SK-N-SH (cell line): ENCODE measurements around the gene PCDHGA2. TPM values are rescaled to one million over a fixed set of nuclear protein-coding genes. Genes with fewer than 3 reads are reported as not detected.

Experiments used
- CTCF ChIA-PET: fragments of 300-600, 350-600 bp; formaldehyde crosslinking; extraction: SDS; loops from one replicate; lab custom pipeline; 2021; lab: Yijun Ruan, JAX
- POLR2A ChIA-PET: fragments of 350-600 bp; sonication (Branson Sonifier 250); formaldehyde crosslinking; extraction: SDS; loops from one replicate; lab custom pipeline; 2020; ENCODE audit warnings: antibody characterized with exemption, inconsistent platforms; lab: Yijun Ruan, JAX
- DNase-seq: peaks from one replicate; pipeline ENCODE4 v3.0.0; 2012
- H2AFZ ChIP-seq: fragments of 200-600 bp; sonication (generic); 2 replicates; pipeline ENCODE4 v1.8.1; 2016; ENCODE audit warnings: antibody characterized with exemption, mild to moderate bottlenecking, low read depth
- H3F3A ChIP-seq: fragments of 200-600 bp; sonication (generic); replicated peaks from 2 replicates; pipeline ENCODE3; 2016; ENCODE audit warnings: antibody characterized with exemption, mild to moderate bottlenecking; ENCODE audit not compliant: insufficient read depth
- H3K27ac ChIP-seq, 2 experiments: fragments of 200-500 bp in 1 of 2; fragments of 200-600 bp in 1 of 2; sonication (Bioruptor generic) in 1 of 2; sonication (generic), shearing (Covaris generic) in 1 of 2; 2 replicates each; pipeline versions ENCODE4 v1.5.1 to v1.6.1; 2014 to 2016; ENCODE audit warnings: low read depth in 2 of 2, inconsistent platforms in 1 of 2, low read length in 1 of 2, mild to moderate bottlenecking in 1 of 2, mixed read lengths in 1 of 2
- H3K27me3 ChIP-seq: fragments of 200-600 bp; sonication (generic), shearing (Covaris generic); 2 replicates; pipeline ENCODE4 v1.6.1; 2016; ENCODE audit warnings: mixed run types; ENCODE audit not compliant: insufficient read depth
- H3K36me3 ChIP-seq, 2 experiments: fragments of 200-500 bp in 1 of 2; fragments of 200-600 bp in 1 of 2; sonication (Bioruptor generic) in 1 of 2; sonication (generic) in 1 of 2; replicated peaks in 1 of 2; 2 replicates each; pipeline versions ENCODE3 to v1.5.1; 2014 to 2016; ENCODE audit warnings: low read length in 1 of 2, mild to moderate bottlenecking in 1 of 2; ENCODE audit not compliant: insufficient read depth in 2 of 2, control insufficient read depth in 1 of 2
- H3K4me1 ChIP-seq, 2 experiments: fragments of 200-500 bp in 1 of 2; fragments of 200-600 bp in 1 of 2; sonication (Bioruptor generic) in 1 of 2; sonication (generic), shearing (Covaris generic) in 1 of 2; 2 replicates each; pipeline versions ENCODE4 v1.5.1 to v1.6.1; 2014 to 2016; ENCODE audit warnings: low read depth in 1 of 2, low read length in 1 of 2, mixed run types in 1 of 2; ENCODE audit not compliant: insufficient read depth in 2 of 2, control insufficient read depth in 1 of 2
- H3K4me2 ChIP-seq: fragments of 200-600 bp; sonication (generic), shearing (Covaris generic); 2 replicates; pipeline ENCODE4 v1.6.1; 2017; ENCODE audit warnings: mixed run types
- H3K4me3 ChIP-seq, 2 experiments: fragments of 200-500 bp in 1 of 2; fragments of 200-600 bp in 1 of 2; sonication (Bioruptor generic) in 1 of 2; sonication (generic), shearing (Covaris generic) in 1 of 2; 2 replicates each; pipeline versions ENCODE4 v1.5.1 to v1.8.1; 2014 to 2016; ENCODE audit warnings: low read depth in 2 of 2, inconsistent platforms in 1 of 2, low read length in 1 of 2, mild to moderate bottlenecking in 1 of 2, mixed read lengths in 1 of 2, moderate library complexity in 1 of 2
- H3K79me2 ChIP-seq: fragments of 200-600 bp; sonication (generic); 2 replicates; pipeline ENCODE4 v1.8.1; 2017; ENCODE audit warnings: mild to moderate bottlenecking; ENCODE audit not compliant: insufficient read depth
- H3K9ac ChIP-seq: fragments of 200-600 bp; sonication (generic); 2 replicates; pipeline ENCODE4 v1.6.1; 2017; ENCODE audit warnings: mixed run types
- H3K9me2 ChIP-seq: fragments of 200-600 bp; sonication (generic); 2 replicates; pipeline ENCODE4 v1.6.1; 2017; ENCODE audit warnings: mixed run types
- H3K9me3 ChIP-seq: fragments of 200-600 bp; sonication (generic); 2 replicates; pipeline ENCODE4 v1.6.1; 2017; ENCODE audit warnings: mixed run types, mild to moderate bottlenecking, moderate library complexity
- H4K20me1 ChIP-seq: fragments of 200-600 bp; sonication (generic); 2 replicates; pipeline ENCODE4 v1.6.1; 2017; ENCODE audit warnings: mild to moderate bottlenecking, mixed run types; ENCODE audit not compliant: insufficient read depth
- CHD2 ChIP-seq: fragments of 150-350 bp; IDR thresholded peaks from 2 replicates; pipeline ENCODE4 v1.6.1; 2018; ENCODE audit warnings: low read length; ENCODE audit not compliant: partially characterized antibody
- ELF1 ChIP-seq: IDR thresholded peaks from 2 replicates; pipeline ENCODE4 v1.4.0; 2012
- EP300 ChIP-seq, 2 experiments: IDR thresholded peaks; 2 replicates each; pipeline versions ENCODE4 v1.4.0 to v1.6.1; 2012; ENCODE audit warnings: borderline replicate concordance in 1 of 2, low read depth in 1 of 2, low read length in 1 of 2
- EZH2phosphoT487 ChIP-seq: fragments of 200-600 bp; sonication (generic); IDR thresholded peaks from 2 replicates; pipeline ENCODE4 v1.6.1; 2017; ENCODE audit warnings: low read depth, mixed run types, mild to moderate bottlenecking, antibody characterized with exemption, moderate library complexity, borderline replicate concordance
- FOXJ3 ChIP-seq: sonication (generic); formaldehyde crosslinking; IDR thresholded peaks from 2 replicates; pipeline ENCODE4 v1.5.1; 2020; ENCODE audit warnings: mild to moderate bottlenecking, missing genetic modification reagents
- FOXM1 ChIP-seq: IDR thresholded peaks from 2 replicates; pipeline ENCODE4 v1.4.0; 2012; ENCODE audit warnings: low read depth, mild to moderate bottlenecking
- GATA2 ChIP-seq: sonication (generic); formaldehyde crosslinking; IDR thresholded peaks from 2 replicates; pipeline ENCODE4 v1.5.0; 2020; ENCODE audit warnings: mild to moderate bottlenecking, missing genetic modification reagents
- MEF2A ChIP-seq: IDR thresholded peaks from 2 replicates; pipeline ENCODE4 v1.4.0; 2012; ENCODE audit warnings: low read depth, borderline replicate concordance
- MXI1 ChIP-seq: IDR thresholded peaks from 2 replicates; pipeline ENCODE4 v1.6.1; 2012; ENCODE audit warnings: mild to moderate bottlenecking, low read depth, low read length, improper control_type of control experiment
- NRF1 ChIP-seq: IDR thresholded peaks from 2 replicates; pipeline ENCODE4 v1.6.1; 2012; ENCODE audit warnings: low read depth, mild to moderate bottlenecking, low read length
- POLR2AphosphoS5 ChIP-seq: IDR thresholded peaks from 2 replicates; pipeline ENCODE4 v1.6.1; 2012; ENCODE audit warnings: low read depth, low read length
- RFX5 ChIP-seq: IDR thresholded peaks from 2 replicates; pipeline ENCODE4 v1.6.1; 2012; ENCODE audit warnings: mild to moderate bottlenecking, improper control_type of control experiment, low read length
- RXRA ChIP-seq: IDR thresholded peaks from 2 replicates; pipeline ENCODE4 v1.4.0; 2012; ENCODE audit warnings: low read depth, mild to moderate bottlenecking, borderline replicate concordance
- SMC3 ChIP-seq: IDR thresholded peaks from 2 replicates; pipeline ENCODE4 v1.6.1; 2012; ENCODE audit warnings: low read depth, low read length, improper control_type of control experiment
- TAF1 ChIP-seq: IDR thresholded peaks from 2 replicates; pipeline ENCODE4 v1.6.1; 2012; ENCODE audit warnings: low read depth, mild to moderate bottlenecking, low read length, moderate library complexity, borderline replicate concordance
- TCF12 ChIP-seq: IDR thresholded peaks from 2 replicates; pipeline ENCODE4 v1.4.0; 2012
- TEAD4 ChIP-seq: IDR thresholded peaks from 2 replicates; pipeline ENCODE4 v1.4.0; 2012; ENCODE audit warnings: mild to moderate bottlenecking, borderline replicate concordance; ENCODE audit not compliant: insufficient read depth
- WGBS: methylation state at CpG from one replicate; pipeline ENCODE4 v1.1.6; 2017; ENCODE audit warnings: low lambda C conversion rate; 5-methylcytosine and 5-hydroxymethylcytosine counted together
- polyA plus RNA-seq, 3 experiments: library from polyadenylated mRNA; depleted of rRNA; stranded (reverse); fragments of >200 nt; gene quantifications; 2 replicates each; pipeline ENCODE4 v1.2.3, GENCODE V29; 2012
- TF ChIP-seq, protein P1 (sequence below): IDR thresholded peaks from 2 replicates; pipeline ENCODE4 v1.4.0; 2012; ENCODE audit warnings: low read depth
- TF ChIP-seq, protein P2 (sequence below): IDR thresholded peaks from 2 replicates; pipeline ENCODE4 v1.6.1; 2012; ENCODE audit warnings: mild to moderate bottlenecking, low read depth, low read length, moderate library complexity
- TF ChIP-seq, protein P3 (sequence below): IDR thresholded peaks from 2 replicates; pipeline ENCODE4 v1.4.0; 2012; ENCODE audit warnings: low read depth, borderline replicate concordance
- TF ChIP-seq, protein P4 (sequence below): IDR thresholded peaks from 2 replicates; pipeline ENCODE4; 2012

The PCDHGA2 gene
- polyA plus RNA-seq, 1 of the 3 experiments (the other 2 are of a cell fraction): 1.4 TPM

GRCh38 chr5:141319202-141319601, 19.4 kb upstream of the PCDHGA2 start (continued):
- TF ChIP-seq TAF1 (no peak), TEAD4 (no peak), NRF1 (no peak), FOXJ3 (CRISPR knock-in tag) (no peak)

DNA sequence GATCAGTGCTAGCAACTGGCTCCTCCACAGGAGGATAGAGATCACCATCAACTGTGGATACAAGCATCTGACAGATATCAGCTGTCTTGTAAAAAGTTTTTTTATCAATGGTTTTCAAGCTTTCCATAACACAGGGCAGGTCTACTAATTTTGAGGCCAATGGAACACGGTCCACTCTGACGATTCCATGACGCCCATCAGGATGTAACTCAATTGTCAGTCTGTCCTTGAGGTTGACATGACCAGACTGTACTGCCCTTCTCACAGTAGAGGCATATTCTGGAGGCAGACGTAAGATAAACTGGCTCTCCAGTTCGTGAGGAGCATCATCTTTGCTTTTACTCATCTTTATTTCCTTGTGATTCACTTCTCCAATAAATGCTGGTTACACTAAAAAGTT, 18.9 kb upstream of the PCDHGA2 start:
- H3K36me3 ChIP-seq: peaks cover 24 to 50% of the 10 kb centered on the region in 2 experiments

More for the DNA sequence above, 18.9 kb upstream of the PCDHGA2 start:
- WGBS: 60% methylated on average over 5 of the region's 5 CpGs
- no peak for DNase-seq
- CTCF ChIA-PET: interaction anchor here (0.7 to 5.4 kb wide), 37 partner anchors 10 to 762 kb away, joined by 3 to 36 read pairs (median 4); partner anchors contain the start of genes PCDHB14, PCDHB15, PCDHB6 and PCDHGA1
- Histone ChIP-seq H3K4me1 (no peaks in the 10 kb centered on the region; a peak in 1 of 4 replicates), H3K9ac (peak overlapping the region; percentile 89; the same call in 1 of the 2 replicates), H3K27me3 (no peaks in the 10 kb centered on the region)
- TF ChIP-seq CHD2: no peak
- TF ChIP-seq FOXM1: no peak
- no peak for TF ChIP-seq SMC3
- TF ChIP-seq, protein P1, sequence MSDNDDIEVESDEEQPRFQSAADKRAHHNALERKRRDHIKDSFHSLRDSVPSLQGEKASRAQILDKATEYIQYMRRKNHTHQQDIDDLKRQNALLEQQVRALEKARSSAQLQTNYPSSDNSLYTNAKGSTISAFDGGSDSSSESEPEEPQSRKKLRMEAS: no peak
- no peak for TF ChIP-seq TEAD4
- TF ChIP-seq GATA2 (CRISPR knock-in tag): no peak
- no peak for TF ChIP-seq POLR2AphosphoS5
- TF ChIP-seq MEF2A: no peak
- TF ChIP-seq, protein P2, sequence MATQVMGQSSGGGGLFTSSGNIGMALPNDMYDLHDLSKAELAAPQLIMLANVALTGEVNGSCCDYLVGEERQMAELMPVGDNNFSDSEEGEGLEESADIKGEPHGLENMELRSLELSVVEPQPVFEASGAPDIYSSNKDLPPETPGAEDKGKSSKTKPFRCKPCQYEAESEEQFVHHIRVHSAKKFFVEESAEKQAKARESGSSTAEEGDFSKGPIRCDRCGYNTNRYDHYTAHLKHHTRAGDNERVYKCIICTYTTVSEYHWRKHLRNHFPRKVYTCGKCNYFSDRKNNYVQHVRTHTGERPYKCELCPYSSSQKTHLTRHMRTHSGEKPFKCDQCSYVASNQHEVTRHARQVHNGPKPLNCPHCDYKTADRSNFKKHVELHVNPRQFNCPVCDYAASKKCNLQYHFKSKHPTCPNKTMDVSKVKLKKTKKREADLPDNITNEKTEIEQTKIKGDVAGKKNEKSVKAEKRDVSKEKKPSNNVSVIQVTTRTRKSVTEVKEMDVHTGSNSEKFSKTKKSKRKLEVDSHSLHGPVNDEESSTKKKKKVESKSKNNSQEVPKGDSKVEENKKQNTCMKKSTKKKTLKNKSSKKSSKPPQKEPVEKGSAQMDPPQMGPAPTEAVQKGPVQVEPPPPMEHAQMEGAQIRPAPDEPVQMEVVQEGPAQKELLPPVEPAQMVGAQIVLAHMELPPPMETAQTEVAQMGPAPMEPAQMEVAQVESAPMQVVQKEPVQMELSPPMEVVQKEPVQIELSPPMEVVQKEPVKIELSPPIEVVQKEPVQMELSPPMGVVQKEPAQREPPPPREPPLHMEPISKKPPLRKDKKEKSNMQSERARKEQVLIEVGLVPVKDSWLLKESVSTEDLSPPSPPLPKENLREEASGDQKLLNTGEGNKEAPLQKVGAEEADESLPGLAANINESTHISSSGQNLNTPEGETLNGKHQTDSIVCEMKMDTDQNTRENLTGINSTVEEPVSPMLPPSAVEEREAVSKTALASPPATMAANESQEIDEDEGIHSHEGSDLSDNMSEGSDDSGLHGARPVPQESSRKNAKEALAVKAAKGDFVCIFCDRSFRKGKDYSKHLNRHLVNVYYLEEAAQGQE: no peak
- TF ChIP-seq FOXJ3 (CRISPR knock-in tag): no peak
- TF ChIP-seq EZH2phosphoT487: no peak
- no peak for TF ChIP-seq RXRA
- TF ChIP-seq, protein P3, sequence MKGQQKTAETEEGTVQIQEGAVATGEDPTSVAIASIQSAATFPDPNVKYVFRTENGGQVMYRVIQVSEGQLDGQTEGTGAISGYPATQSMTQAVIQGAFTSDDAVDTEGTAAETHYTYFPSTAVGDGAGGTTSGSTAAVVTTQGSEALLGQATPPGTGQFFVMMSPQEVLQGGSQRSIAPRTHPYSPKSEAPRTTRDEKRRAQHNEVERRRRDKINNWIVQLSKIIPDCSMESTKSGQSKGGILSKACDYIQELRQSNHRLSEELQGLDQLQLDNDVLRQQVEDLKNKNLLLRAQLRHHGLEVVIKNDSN: no peak
- no peak for TF ChIP-seq TAF1
- no peak for TF ChIP-seq RFX5
- TF ChIP-seq MXI1: no peak
- TF ChIP-seq, protein P4, sequence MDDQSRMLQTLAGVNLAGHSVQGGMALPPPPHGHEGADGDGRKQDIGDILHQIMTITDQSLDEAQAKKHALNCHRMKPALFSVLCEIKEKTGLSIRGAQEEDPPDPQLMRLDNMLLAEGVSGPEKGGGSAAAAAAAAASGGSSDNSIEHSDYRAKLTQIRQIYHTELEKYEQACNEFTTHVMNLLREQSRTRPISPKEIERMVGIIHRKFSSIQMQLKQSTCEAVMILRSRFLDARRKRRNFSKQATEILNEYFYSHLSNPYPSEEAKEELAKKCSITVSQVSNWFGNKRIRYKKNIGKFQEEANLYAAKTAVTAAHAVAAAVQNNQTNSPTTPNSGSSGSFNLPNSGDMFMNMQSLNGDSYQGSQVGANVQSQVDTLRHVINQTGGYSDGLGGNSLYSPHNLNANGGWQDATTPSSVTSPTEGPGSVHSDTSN: no peak
- no peak for TF ChIP-seq TCF12
- TF ChIP-seq EP300 (IDR thresholded peaks at IDR 0.05; ENCODE audit: borderline replicate concordance in 1 of 2, low read depth in 1 of 2, low read length in 1 of 2): no peak
- no peak for TF ChIP-seq ELF1
- TF ChIP-seq, all 33 proteins: peak for 0
- H3K9me3 ChIP-seq: peaks cover 36% of the 10 kb centered on the region
- peaks cover 17% of the 10 kb centered on the region for H3F3A ChIP-seq
- peak overlapping the region; percentile 80 to 92 for H3K4me3 ChIP-seq
- no peaks in the 10 kb centered on the region for H3K9me2 ChIP-seq
- peaks cover 53% of the 10 kb centered on the region for H3K79me2 ChIP-seq
- H3K4me2 ChIP-seq: peak overlapping the region; percentile 58; the same call in 1 of the 2 replicates
- H4K20me1 ChIP-seq: 0 out of 2 replicates have a peak, but pooled peaks cover 3% of the 10 kb centered on the region
- H3K27ac ChIP-seq: peak overlapping the region in 1 of 2 experiments; percentile 96; a peak in 1 of 4 replicates
- H2AFZ ChIP-seq: no peak overlapping the region
- POLR2A ChIA-PET: interaction anchor here (1.2 to 1.8 kb wide), 4 partner anchors 137 to 244 kb away, joined by 4 to 16 read pairs (median 7); partner anchors contain the start of gene PCDHB16
